Measurements from ENCODE around the gene ABCC4. TPM values are rescaled to one million over a fixed set of nuclear protein-coding genes. Genes with fewer than 3 reads are reported as not detected.

Gene ABCC4
- total RNA-seq, 1 experiment from 2014 or later: 26.3 TPM

DNA sequence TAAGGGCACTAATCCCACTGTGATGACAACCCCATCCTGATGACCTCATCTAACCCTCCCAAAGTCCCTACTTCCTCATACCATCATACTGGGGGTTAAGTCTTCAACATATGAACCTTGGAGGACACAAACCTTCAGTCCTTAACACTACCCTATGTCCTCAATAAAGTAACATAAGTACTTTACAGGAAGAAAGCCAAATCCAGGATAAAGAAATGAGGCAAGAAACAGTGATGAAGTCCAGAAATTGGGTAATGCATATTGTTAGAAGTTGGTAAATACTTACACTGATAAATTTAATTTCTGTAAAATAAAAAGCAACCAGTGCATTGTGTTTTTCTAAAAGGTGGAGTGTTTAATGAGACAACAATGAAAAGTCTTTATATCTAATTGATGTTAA, 304.1 kb downstream of the ABCC4 start:
- Histone ChIP-seq H3K4me3 (replicated peaks in 1 of 2; ENCODE audit: low read depth in 1 of 2, low read length in 2 of 2) (no peak overlapping the region), H3K79me2 (ENCODE audit: insufficient read depth, low read length) (no peaks in the 10 kb centered on the region), H3K36me3 (ENCODE audit: control insufficient read depth in 1 of 2, insufficient read depth in 2 of 2, low read length in 2 of 2) (no peaks in the 10 kb centered on the region), H3K4me1 (ENCODE audit: control insufficient read depth in 1 of 2, insufficient read depth in 2 of 2, low read length in 2 of 2) (no peaks in the 10 kb centered on the region), H3K9ac (ENCODE audit: low read length) (no peak overlapping the region), H3K9me2 (ENCODE audit: insufficient read depth) (no peaks in the 10 kb centered on the region), H3K4me2 (ENCODE audit: low read length) (no peak overlapping the region), H2AFZ (ENCODE audit: low read depth, low read length, poor library complexity, severe bottlenecking) (no peak overlapping the region), H3K27me3 (ENCODE audit: insufficient read depth, low read length) (peaks cover 14% of the 10 kb centered on the region), H4K20me1 (ENCODE audit: insufficient read depth) (no peaks in the 10 kb centered on the region), H3K27ac (ENCODE audit: low read depth, low read length) (no peak overlapping the region), H3K9me3 (ENCODE audit: control insufficient read depth in 1 of 2, insufficient read depth in 1 of 2, low read depth in 1 of 2, low read length in 2 of 2) (no peaks in the 10 kb centered on the region)
- BruUV-seq (replicated peaks): no TSS peak
- RAD21 ChIA-PET (ENCODE audit: low non-redundant PET in 1 of 2, low total read pairs in 2 of 2, uncharacterized antibody in 2 of 2, unreplicated experiment in 2 of 2): no interaction called here
- ATAC-seq (no peak), DNase-seq (ENCODE audit: low read depth, low spot score) (no peak)
- POLR2A ChIA-PET: no interaction called here
- CTCF ChIA-PET: no interaction called here
- TF ChIP-seq ELF1 (IDR thresholded peaks at IDR 0.05; ENCODE audit: borderline replicate concordance, low read depth) (no peak), ZFX (IDR thresholded peaks at IDR 0.05) (no peak), EZH2phosphoT487 (IDR thresholded peaks at IDR 0.05; ENCODE audit: borderline replicate concordance) (no peak), SP1 (IDR thresholded peaks at IDR 0.05; ENCODE audit: low read depth) (no peak), SRF (IDR thresholded peaks at IDR 0.05; ENCODE audit: low read depth) (no peak), POLR2A (IDR thresholded peaks at IDR 0.05; ENCODE audit: borderline replicate concordance, extremely low read depth, insufficient read depth, insufficient read length) (no peak), YY1 (IDR thresholded peaks at IDR 0.05; ENCODE audit: extremely low read depth, insufficient replicate concordance, low read depth, low read length) (no peak)
- TF ChIP-seq, protein P1, sequence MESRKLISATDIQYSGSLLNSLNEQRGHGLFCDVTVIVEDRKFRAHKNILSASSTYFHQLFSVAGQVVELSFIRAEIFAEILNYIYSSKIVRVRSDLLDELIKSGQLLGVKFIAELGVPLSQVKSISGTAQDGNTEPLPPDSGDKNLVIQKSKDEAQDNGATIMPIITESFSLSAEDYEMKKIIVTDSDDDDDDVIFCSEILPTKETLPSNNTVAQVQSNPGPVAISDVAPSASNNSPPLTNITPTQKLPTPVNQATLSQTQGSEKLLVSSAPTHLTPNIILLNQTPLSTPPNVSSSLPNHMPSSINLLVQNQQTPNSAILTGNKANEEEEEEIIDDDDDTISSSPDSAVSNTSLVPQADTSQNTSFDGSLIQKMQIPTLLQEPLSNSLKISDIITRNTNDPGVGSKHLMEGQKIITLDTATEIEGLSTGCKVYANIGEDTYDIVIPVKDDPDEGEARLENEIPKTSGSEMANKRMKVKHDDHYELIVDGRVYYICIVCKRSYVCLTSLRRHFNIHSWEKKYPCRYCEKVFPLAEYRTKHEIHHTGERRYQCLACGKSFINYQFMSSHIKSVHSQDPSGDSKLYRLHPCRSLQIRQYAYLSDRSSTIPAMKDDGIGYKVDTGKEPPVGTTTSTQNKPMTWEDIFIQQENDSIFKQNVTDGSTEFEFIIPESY (IDR thresholded peaks at IDR 0.05; ENCODE audit: extremely low read depth, insufficient replicate concordance, low read length): no peak
- TF ChIP-seq, protein P2, sequence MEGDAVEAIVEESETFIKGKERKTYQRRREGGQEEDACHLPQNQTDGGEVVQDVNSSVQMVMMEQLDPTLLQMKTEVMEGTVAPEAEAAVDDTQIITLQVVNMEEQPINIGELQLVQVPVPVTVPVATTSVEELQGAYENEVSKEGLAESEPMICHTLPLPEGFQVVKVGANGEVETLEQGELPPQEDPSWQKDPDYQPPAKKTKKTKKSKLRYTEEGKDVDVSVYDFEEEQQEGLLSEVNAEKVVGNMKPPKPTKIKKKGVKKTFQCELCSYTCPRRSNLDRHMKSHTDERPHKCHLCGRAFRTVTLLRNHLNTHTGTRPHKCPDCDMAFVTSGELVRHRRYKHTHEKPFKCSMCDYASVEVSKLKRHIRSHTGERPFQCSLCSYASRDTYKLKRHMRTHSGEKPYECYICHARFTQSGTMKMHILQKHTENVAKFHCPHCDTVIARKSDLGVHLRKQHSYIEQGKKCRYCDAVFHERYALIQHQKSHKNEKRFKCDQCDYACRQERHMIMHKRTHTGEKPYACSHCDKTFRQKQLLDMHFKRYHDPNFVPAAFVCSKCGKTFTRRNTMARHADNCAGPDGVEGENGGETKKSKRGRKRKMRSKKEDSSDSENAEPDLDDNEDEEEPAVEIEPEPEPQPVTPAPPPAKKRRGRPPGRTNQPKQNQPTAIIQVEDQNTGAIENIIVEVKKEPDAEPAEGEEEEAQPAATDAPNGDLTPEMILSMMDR (IDR thresholded peaks at IDR 0.05 in 2 of 3, conservative IDR thresholded peaks at IDR 0.05 in 1 of 3; ENCODE audit: borderline replicate concordance in 1 of 3, insufficient read depth in 1 of 3, low read depth in 2 of 3, low read length in 2 of 3): no peak
- TF ChIP-seq, protein P3, sequence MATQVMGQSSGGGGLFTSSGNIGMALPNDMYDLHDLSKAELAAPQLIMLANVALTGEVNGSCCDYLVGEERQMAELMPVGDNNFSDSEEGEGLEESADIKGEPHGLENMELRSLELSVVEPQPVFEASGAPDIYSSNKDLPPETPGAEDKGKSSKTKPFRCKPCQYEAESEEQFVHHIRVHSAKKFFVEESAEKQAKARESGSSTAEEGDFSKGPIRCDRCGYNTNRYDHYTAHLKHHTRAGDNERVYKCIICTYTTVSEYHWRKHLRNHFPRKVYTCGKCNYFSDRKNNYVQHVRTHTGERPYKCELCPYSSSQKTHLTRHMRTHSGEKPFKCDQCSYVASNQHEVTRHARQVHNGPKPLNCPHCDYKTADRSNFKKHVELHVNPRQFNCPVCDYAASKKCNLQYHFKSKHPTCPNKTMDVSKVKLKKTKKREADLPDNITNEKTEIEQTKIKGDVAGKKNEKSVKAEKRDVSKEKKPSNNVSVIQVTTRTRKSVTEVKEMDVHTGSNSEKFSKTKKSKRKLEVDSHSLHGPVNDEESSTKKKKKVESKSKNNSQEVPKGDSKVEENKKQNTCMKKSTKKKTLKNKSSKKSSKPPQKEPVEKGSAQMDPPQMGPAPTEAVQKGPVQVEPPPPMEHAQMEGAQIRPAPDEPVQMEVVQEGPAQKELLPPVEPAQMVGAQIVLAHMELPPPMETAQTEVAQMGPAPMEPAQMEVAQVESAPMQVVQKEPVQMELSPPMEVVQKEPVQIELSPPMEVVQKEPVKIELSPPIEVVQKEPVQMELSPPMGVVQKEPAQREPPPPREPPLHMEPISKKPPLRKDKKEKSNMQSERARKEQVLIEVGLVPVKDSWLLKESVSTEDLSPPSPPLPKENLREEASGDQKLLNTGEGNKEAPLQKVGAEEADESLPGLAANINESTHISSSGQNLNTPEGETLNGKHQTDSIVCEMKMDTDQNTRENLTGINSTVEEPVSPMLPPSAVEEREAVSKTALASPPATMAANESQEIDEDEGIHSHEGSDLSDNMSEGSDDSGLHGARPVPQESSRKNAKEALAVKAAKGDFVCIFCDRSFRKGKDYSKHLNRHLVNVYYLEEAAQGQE (IDR thresholded peaks at IDR 0.05; ENCODE audit: low read depth): no peak
- intact Hi-C loops (cut with micrococcal nuclease): no loop called here
